RWPE2 (cell line): ENCODE results near the gene CADM2.

Experiments used
- ATAC-seq: fragments of 200-7000 bp; cut with Tn5 transposase; 3 replicates; pipeline ENCODE4 v1.9.1; 2021; ENCODE audit warnings: low read depth
- DNase-seq: peaks from one replicate; pipeline ENCODE4 v3.0.0-alpha.2; 2020; ENCODE audit warnings: low spot score
- H3K27ac ChIP-seq: fragments of 450-650 bp; 2 replicates; pipeline ENCODE4 v1.5.1; 2017; ENCODE audit warnings: mild to moderate bottlenecking; ENCODE audit not compliant: poor library complexity, severe bottlenecking
- H3K27me3 ChIP-seq: fragments of 250-450 bp; sonication (Bioruptor Pico); 2 replicates; pipeline ENCODE4 v1.5.1; 2021; ENCODE audit warnings: mild to moderate bottlenecking, moderate library complexity; ENCODE audit not compliant: insufficient read depth, poor library complexity, severe bottlenecking
- H3K36me3 ChIP-seq: fragments of 250-450 bp; sonication (Bioruptor Pico); 2 replicates; pipeline ENCODE4 v1.5.1; 2020; ENCODE audit warnings: low read depth, mild to moderate bottlenecking, moderate library complexity
- H3K4me1 ChIP-seq: fragments of 250-450 bp; sonication (Bioruptor Pico); 2 replicates; pipeline ENCODE4 v1.5.1; 2021; ENCODE audit warnings: mild to moderate bottlenecking, moderate library complexity; ENCODE audit not compliant: insufficient read depth, poor library complexity, severe bottlenecking
- H3K4me3 ChIP-seq: fragments of 250-450 bp; sonication (Bioruptor Pico); 2 replicates; pipeline ENCODE4 v1.5.1; 2021; ENCODE audit warnings: mild to moderate bottlenecking, moderate library complexity; ENCODE audit not compliant: severe bottlenecking
- H3K9me3 ChIP-seq: fragments of 250-450 bp; sonication (Bioruptor Pico); 2 replicates; pipeline ENCODE4 v1.5.1; 2021; ENCODE audit warnings: mild to moderate bottlenecking, moderate library complexity; ENCODE audit not compliant: severe bottlenecking
- TF ChIP-seq, protein P1 (sequence below): fragments of 450-650 bp; IDR thresholded peaks from one replicate; pipeline ENCODE4 v1.5.1; 2017; ENCODE audit warnings: mild to moderate bottlenecking, moderate library complexity; ENCODE audit not compliant: poor library complexity, severe bottlenecking

CADM2 gene

DNA sequence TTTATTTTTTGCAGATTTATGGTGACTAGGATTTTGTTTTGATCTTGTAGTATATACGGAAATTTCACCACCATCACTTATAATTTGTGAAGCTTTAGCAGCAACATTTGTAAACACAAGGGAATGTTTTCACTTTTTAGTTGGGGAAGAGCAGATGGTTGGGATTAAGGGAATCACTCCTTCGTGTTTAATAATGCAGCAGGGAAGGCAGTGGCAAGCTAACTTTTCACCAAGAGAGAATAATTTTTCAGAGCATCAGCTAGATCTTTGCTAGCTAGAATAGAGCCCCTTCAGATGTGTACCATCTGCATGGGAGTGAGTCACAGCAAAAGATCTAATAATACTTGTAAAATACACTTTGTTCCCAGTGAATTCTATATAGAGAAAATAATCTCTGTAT, 632.7 kb downstream of the CADM2 start:
- TF ChIP-seq, protein P1, sequence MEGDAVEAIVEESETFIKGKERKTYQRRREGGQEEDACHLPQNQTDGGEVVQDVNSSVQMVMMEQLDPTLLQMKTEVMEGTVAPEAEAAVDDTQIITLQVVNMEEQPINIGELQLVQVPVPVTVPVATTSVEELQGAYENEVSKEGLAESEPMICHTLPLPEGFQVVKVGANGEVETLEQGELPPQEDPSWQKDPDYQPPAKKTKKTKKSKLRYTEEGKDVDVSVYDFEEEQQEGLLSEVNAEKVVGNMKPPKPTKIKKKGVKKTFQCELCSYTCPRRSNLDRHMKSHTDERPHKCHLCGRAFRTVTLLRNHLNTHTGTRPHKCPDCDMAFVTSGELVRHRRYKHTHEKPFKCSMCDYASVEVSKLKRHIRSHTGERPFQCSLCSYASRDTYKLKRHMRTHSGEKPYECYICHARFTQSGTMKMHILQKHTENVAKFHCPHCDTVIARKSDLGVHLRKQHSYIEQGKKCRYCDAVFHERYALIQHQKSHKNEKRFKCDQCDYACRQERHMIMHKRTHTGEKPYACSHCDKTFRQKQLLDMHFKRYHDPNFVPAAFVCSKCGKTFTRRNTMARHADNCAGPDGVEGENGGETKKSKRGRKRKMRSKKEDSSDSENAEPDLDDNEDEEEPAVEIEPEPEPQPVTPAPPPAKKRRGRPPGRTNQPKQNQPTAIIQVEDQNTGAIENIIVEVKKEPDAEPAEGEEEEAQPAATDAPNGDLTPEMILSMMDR, result no peak
- DNase-seq, result no peak

DNA sequence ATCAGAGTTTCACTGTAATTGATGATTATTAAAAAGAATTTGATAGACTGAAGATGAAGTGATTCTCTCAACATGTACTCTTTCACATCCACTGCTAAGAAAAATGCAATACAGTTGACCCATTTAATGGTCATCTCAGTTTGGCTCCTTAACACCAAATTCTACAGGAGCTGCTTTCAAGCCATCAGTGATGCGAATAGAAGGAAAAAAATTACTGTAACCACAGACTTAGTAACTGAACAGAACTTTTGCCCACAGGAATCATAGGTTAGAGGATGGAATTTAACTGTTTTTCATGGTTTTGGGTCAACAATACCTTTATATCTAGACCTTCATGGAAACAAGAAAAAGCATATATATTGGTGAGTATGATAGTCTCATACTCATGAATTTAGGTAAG, 633.5 kb downstream of the CADM2 start:
- Histone ChIP-seq H3K4me3 (no peak overlapping the region), H3K4me1 (no peaks in the 10 kb centered on the region), H3K9me3 (no peaks in the 10 kb centered on the region), H3K27me3 (no peaks in the 10 kb centered on the region), H3K36me3 (no peaks in the 10 kb centered on the region), H3K27ac (no peak overlapping the region)
- DNase-seq, result no peak
- ATAC-seq, result no peak
- TF ChIP-seq, protein P1, result no peak

More for the DNA sequence above, 632.7 kb downstream of the CADM2 start:
- Histone ChIP-seq H3K36me3 (no peaks in the 10 kb centered on the region), H3K27ac (no peak overlapping the region), H3K4me3 (no peak overlapping the region), H3K4me1 (no peaks in the 10 kb centered on the region), H3K9me3 (no peaks in the 10 kb centered on the region), H3K27me3 (no peaks in the 10 kb centered on the region)
- ATAC-seq, result no peak

DNA sequence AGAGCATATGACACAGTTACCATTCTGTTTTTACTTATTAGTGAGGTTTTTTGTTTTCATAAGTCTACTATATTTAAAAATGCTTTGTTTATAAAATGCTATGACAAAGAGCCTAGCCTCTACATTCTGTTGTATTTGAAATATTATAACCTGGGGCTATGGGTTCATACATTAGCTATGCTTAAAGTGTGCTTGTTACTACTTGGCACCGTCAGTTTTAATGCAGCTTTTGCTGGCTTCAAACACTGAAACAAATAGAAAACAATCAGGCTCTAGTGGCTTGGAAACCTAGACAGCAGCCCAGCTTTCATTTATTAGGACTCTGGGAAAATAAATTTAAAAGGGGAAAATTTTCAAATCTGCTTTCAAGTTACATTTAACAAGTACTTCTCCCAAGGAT, 635.9 kb downstream of the CADM2 start:
- Histone ChIP-seq H3K27ac (no peak overlapping the region), H3K4me3 (no peak overlapping the region), H3K4me1 (no peaks in the 10 kb centered on the region), H3K27me3 (no peaks in the 10 kb centered on the region), H3K9me3 (no peaks in the 10 kb centered on the region), H3K36me3 (no peaks in the 10 kb centered on the region)
- DNase-seq (no peak), ATAC-seq (no peak)
- TF ChIP-seq, protein P1, result no peak

DNA sequence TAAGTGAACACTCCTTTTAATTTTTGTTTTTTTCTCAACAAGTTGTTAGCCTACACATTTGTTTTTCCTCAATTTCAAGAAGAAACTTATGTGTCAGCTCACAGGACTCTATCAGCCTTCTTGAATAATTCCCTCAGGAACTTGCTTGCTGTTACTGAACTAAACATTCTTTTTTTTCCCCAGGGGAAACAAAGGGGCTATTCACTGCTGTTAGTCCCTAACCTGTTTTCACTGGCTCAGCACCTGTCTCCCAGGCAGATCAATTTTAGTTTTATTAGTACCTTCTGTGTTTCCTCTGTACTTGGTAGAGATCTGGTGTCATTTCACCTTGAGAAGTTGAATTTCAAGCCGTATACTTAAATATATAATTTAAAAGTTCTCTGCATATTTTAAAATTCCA, 644.6 kb downstream of the CADM2 start:
- DNase-seq, result no peak
- H3K4me3 ChIP-seq, result no peak overlapping the region
- ATAC-seq, result no peak
- peaks cover 10% of the 10 kb centered on the region for H3K27me3 ChIP-seq
- no peak overlapping the region for H3K27ac ChIP-seq
- H3K9me3 ChIP-seq, result no peaks in the 10 kb centered on the region
- H3K4me1 ChIP-seq, result no peaks in the 10 kb centered on the region
- TF ChIP-seq, protein P1, result no peak
- no peaks in the 10 kb centered on the region for H3K36me3 ChIP-seq

DNA sequence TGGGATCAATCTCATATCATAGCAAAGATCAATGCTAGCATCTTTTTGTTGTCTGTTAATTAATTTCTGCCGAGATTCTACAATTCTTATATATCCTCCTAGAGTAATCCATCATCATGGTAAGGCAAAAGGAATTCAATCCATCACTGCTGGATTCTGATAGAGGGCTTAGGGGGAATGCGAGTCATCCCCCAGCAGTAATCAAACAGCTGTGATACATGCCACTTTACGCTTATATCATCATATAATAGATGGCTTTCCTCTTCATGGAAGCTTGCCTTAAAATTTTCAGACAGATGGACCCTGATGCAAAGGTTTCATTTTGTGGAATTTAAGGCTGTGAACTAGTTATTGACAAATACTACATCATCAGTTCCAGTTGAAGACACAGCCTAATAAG, 645.9 kb downstream of the CADM2 start:
- H3K4me3 ChIP-seq, result no peak overlapping the region
- TF ChIP-seq, protein P1, result no peak
- no peaks in the 10 kb centered on the region for H3K9me3 ChIP-seq
- H3K4me1 ChIP-seq, result no peaks in the 10 kb centered on the region
- H3K36me3 ChIP-seq, result no peaks in the 10 kb centered on the region
- H3K27ac ChIP-seq, result no peak overlapping the region
- no peak for ATAC-seq
- DNase-seq, result no peak
- H3K27me3 ChIP-seq, result peaks cover 10% of the 10 kb centered on the region
